Amniotic epithelial cell (primary cell): ENCODE data around the gene CNOT6.
A peak's percentile ranks its signal among the peaks of the same experiment; 100 is the strongest.

Experiments used
- DNase-seq: peaks from one replicate; pipeline ENCODE4 v3.0.0-alpha.2; 2010; ENCODE audit warnings: low read depth

Gene CNOT6

DNA sequence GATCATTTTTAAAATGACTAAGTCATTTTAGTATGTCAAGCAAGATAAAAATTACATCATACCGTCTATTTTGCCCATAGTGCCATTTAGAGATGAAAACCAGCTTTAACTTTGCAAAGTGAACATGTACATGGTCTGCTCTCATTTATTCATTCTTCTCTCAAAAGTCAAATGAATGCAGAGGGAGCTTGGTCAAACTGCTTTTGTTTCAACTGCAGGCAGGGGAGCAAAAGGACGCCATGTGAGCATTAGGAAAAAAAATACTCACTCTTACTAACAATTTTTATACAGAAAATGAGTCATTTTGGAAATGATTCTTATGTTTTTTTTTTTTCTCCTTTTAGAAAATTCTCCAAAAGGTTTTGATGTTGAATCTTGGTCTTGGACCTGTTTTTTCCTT, 81.4 kb downstream of the CNOT6 start:
- DNase-seq = peak; percentile 43

DNA sequence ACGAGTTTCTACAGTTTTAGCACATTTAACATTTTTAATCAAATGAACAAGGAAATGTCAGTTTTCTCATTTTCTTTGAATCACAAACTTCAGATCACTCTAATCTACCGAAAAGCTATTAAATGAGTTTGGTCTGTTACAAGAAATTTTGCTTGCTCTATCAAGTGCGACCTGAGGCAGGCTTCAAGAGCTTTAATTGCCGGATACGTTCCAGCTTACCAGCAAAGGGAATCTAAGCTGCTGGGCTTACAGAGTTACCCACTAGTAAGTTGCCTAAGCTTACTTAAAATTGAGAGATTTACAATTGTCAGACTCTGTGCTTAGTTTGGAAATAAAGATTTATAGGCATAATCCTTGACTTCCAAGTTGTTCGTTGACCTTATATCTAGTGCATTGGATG, 86.5 kb downstream of the CNOT6 start:
- no peak for DNase-seq

DNA sequence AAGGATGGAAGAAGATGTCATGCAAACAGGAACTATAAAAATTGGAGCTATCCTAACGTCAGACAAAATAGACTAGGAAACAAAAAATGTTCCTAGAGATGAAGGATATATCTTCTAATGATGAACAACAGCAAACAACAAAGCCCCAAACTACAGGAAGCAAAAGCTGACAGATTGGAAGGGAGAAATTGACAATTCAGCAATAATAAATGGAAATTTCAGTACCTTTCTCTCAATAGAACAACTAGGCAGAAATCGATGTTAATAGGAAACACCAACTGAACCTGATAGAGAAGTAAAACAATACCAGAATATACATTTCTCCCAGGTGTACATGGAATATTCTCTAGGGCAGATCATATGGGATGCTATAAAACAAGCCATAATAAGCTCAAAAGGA, 89.6 kb downstream of the CNOT6 start:
- no peak for DNase-seq

DNA sequence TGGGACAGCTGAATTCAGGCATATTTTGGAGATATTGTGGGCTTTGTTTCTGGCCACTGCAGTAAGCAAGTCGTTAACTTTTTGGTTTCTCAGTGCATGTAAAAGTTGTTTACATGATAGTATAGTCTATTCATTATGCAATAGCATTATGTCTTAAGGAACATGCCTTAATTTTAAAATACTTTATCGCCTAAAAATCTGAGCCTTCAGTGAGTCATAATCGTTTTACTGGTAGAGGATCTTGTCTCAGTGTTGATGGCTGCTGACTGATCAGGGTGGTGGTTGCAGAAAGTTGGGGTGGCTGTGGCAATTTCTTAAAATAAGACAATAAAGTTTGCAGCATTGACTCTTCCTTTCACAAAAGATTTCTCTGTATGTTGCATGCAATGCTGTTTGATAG, 92.0 kb downstream of the CNOT6 start:
- no peak for DNase-seq

DNA sequence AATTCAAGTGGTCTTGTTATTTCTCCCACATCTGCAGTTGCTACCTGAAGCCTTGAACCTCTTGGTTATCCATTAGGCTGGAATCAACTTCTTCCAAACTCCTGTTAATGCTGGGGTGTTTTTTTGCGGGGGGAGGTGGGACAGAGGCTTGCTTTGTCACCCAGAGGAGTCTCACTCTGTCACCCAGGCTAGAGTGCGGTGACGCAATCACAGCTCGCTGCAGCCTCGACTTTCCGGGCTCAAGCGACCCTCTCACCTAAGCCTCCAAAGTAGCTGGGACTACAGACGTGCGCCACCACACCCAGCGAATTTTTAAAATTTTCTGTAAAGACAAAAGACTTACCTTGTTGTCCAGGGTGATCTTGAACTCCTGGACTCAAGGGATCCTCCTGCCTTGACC, 92.7 kb downstream of the CNOT6 start:
- DNase-seq = no peak

DNA sequence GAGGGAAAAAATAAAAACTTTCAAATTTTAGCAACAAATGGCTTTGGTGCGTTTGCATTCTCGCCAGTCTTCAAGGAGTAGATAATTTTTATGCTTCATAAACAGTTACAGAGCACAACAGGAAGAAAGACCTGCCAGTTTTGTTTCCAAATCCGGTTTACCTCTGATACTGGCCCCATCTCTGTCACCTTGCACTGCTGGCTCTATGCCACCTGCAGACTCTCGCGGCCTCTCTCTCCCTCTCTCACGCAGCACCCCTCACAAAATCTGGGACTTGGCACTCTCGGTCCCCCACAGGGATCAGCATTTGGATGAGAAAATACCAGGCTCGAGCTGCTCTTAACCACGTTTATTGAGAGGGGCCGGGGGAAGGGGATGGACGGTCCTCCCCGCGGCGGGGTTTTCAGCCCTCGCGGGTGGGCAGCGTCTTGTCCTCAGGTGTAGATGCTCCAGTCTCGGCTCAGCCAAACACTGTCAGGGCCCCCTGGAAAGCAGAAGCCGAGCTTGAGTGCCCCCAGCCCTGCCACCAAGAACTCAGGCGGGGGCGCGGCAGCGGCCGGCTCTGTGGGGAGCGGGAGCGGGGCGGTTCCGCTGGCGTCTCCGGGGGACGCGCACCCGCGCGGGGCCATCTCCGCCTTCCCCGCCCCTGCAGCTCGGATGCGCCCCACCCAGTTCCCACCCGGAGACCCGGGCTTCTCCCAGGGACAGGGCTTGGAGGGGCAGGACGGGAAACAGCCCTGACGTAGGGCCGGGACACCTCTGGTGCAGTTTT, 95.8 kb downstream of the CNOT6 start:
- DNase-seq = no peak

DNA sequence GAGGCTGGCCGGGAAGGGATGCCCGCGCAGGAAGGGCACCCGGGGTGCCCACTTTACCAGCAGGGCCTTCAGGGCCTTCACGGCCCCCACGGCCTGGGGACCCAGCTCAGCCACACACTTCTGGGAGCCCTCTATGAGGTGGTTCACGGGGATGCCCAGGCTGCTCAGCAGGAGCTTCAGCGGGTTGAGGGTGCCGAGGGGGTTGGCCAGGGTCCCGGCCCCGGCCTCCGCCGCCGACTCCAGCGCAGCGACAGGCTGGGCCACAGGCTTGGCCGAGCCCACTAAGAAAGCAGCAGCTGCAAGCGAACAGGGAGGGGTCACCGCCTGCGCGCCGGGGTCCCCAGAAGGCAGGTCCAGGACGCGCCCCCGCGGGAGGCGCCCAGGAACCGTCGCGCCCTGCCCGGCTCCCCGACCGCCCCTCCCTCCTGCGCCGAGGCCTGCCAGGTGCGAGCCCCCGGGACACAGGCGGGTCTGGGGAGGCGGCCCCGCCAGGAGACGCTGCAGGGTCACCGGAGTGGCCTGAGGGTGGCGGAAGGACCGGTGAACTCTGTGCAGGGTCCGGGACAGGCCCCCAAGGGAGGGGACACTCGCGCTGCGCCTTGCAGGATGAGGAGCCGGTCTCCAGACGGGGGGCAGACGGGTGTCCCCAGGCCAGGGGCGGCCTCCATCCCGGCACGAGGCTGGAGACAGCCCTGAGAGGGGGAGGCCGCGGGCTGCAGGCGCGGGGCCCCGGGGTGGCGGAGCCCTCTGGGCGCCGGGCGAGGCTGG, 96.5 kb downstream of the CNOT6 start:
- DNase-seq = no peak

DNA sequence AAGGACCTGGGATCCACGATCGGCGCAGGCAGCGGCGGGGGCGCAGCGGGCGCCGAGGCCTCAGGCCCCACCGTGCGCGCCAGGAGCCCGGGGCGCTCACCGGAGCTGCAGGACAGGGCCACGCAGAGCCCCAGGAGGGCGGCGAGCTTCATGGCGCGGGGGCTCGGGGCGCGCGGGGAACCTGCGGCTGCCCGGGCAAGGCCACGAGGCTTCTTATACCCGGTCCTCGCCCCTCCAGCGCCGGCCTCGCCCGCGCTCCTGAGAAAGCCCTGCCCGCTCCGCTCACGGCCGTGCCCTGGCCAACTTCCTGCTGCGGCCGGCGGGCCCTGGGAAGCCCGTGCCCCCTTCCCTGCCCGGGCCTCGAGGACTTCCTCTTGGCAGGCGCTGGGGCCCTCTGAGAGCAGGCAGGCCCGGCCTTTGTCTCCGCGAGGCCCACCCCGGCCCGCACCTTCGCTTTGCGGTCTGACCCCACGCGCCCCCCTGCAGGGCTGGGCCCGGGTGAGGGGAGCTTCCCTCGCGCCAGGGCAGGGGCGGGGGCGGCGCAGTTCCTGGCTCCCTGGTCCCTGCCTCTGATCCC, 97.2 kb downstream of the CNOT6 start, which contains the start of gene SCGB3A1:
Gene SCGB3A1, minus strand, starts transcription at position 189 of the 577 bp plus-strand sequence. Its CDS starts 37 bp downstream, at position 152.
- DNase-seq = no peak

DNA sequence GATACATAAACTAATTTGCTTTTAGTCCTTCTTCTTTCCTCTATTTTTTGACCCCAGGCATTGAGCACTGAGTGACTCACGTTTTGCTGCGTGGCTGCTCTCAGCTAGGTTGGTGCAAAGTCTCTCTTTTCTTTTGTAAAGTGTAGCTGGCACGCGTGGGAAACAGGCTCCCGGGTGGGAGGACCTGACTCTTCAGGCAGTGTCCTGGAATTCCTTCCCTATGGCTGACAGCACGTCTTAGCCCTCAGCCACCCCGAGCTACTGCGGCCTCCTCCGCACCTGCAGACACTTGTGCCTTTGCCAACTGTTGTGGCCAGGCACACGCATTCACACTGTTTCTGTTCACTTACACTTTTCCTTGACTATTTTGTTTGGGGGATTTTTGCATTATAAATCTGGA, 98.0 kb downstream of the CNOT6 start:
- DNase-seq = no peak

DNA sequence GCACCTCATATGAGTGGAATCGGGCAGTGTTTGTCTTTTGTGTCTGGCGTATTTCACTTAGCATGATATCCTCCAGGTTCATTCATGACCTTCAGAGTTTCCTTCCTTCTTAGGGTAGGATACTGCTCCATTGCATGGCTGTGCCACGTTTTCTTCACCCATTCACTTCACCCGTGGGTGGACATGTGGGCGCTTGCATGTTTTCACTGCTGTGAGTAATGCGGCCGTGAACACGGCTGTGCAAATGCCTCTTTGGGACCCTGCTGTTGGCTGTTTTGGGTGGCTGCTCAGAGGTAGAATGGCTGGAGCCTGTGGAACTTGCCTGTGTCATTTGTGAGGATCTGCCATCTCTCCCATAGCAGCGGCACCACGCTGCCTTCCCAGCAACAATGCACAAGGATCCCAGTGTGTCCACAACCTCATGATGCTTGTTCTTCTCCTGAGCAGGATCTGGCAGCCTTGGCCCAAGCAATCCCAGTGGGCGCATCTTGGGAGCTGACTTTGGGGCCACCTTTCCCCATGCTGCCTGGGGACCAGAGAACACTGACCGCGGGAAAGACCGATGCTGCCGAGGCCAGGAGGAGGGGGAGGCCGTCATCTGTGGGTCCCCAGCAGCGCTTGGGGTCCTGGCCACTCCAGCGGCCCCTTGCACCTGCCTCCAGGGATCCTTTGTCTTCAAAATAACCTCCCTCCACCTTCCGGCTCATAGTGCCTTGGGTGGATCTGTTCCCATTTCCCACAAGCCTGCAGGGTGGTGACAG, 99.4 kb downstream of the CNOT6 start:
- DNase-seq = no peak

DNA sequence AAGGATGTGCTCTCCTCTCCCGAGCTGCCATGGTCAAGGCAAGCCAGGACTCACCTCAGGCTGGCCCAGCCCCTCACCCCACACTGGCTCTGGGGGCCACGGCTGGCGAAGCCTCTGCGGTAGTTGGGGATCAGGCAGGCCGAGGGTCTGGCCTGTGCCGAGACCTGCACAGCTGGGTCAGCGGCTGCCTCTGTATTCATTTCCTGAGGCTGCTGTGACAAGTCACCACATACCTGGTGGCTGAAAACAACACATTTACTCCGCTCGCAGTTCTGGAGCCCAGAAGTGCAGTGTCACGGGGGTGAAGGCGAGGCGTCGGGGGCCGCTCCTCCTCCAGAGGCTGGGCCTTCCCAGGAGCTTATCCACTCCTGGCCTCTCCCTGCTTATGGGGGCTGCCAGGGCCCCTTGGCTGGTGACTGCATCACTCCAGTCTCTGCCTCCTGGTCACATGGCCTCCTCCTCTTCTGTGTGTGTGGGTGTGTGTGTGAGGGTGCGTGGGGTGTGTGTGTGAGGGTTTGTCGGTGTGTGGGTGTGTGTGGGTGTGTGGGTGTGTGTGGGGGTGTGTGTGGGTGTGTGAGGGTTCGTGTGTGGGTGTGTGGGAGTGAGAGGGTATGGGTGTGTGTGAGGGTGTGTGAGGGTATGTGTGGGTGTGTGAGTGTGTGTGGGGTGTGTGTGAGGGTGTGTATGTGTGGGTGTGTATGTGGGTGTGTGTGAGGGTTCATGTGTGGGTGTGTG, 100.3 kb downstream of the CNOT6 start:
- no peak for DNase-seq

DNA sequence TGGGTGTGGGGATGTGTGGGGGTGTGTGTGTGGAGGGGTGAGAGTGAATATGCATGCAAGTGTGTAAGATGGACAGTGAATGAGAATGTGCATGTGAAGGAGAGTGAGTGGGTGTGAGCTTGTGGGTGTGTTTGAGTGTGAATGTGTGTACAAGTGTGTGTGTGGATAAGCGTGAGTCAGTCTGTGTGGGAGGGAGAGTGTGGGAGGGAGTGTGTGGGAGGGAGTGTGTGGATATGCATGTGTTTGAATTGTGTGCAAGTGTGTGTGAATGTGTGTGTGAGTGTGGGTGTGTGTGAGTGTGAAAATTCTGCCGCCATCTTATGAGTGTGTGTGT, 100.8 kb downstream of the CNOT6 start:
- no peak for DNase-seq

DNA sequence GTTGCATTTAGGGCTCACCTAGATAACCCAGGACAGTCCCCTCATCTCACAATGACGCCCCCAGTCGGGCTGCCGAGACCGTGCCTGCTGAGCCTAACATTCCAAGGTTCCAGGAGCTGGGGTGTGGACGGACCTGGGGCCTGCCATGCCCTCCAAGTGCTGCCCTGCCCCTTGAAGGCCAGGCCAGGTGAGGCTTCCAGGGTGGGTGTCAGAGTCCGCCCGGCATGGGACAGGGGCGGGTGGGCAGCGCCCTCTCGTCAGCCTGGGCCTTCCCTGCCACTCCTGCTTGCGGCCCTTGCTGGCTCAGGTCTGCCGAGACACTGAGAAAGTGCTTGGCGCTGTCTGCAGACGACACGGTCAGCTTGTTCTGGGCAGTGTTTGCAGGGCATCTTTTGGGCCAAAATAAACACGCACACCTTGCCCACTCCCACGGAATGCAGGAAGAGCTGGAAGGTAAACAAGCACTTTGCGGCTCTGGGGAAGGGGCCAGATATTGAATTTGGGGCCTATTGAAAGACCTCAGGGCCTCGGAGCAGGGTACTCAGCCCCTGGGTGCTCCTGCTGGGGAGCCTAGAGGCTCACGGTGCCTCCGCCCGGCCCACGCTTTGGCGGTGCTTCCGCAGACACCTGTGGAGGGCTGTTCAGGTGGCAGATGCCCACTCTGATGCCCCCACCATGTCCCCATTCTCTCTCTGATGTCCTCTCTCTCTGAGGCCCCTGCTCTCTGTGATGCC, 101.4 kb downstream of the CNOT6 start:
- no peak for DNase-seq

DNA sequence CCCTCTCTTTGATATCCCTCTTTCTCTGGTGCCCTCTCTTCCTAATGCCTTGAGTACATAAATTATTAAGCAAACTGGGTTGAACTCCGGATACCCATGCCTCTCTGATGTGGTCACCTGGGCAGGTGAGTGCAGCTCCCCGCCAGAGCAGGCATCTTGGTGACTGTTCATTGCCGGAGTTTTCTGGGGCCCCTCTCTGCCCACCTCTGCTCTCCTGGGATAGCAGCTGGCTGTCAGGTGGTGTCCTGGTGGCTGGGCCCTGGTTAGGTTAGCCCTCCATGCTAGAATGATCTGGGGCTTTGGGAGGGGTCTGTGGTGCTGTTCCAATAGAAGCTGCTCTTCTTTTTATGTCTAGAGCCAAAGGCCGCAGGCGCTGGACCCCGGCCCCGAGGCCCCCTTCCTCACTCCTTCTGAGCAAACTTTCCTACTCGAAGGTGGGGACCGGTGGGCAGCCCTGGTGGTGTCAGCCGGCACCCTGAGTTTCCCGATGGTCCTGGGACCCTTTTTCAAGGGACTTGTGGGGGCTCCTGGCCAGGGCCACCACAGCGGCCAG, 102.0 kb downstream of the CNOT6 start:
- DNase-seq = no peak

DNA sequence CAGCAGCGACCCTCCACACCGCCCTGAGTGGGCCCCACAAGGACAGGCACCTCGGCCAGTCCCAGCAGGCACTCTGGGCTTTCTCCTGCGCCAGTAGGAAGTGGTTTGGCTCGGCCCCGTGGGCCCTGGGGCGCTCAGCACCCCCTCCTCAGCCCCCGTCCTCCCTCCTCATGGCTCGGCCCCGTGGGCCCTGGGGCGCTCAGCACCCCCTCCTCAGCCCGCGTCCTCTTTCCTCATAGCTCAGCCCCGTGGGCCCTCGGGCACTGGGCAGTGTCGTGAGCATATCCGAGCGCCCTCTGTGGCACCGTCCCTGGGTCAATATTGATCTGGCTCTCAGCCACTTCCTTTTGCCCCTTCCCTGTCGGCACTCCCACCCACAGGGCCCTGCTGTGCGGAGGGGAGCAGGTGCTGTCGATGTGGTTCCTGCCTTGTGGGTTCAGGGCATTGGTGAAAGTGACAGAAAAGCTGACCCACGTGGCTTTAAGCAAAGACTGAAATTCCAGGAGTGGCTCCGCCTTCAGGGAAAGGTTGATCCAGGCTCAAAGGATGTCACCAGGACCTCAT, 102.6 kb downstream of the CNOT6 start:
- DNase-seq = no peak

DNA sequence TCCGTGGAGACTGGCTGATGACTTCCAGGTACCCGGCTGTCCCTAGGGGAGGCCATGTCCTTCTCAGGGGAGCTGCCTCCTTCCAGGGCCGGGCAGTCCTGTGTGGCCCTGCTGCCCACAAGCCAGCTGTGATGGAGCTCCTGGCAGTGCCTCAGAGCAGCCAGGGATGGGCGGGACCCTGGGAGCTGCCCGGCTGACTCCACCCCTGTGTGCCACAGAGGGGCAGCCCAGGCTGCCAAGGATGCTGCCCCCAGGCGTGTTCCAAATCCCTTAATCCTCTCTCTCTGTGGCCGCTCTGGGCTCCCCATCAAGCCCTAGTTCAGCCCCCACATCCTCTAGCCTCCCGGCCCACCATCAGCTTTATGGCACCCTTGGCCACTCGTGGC, 104.1 kb downstream of the CNOT6 start:
- no peak for DNase-seq

DNA sequence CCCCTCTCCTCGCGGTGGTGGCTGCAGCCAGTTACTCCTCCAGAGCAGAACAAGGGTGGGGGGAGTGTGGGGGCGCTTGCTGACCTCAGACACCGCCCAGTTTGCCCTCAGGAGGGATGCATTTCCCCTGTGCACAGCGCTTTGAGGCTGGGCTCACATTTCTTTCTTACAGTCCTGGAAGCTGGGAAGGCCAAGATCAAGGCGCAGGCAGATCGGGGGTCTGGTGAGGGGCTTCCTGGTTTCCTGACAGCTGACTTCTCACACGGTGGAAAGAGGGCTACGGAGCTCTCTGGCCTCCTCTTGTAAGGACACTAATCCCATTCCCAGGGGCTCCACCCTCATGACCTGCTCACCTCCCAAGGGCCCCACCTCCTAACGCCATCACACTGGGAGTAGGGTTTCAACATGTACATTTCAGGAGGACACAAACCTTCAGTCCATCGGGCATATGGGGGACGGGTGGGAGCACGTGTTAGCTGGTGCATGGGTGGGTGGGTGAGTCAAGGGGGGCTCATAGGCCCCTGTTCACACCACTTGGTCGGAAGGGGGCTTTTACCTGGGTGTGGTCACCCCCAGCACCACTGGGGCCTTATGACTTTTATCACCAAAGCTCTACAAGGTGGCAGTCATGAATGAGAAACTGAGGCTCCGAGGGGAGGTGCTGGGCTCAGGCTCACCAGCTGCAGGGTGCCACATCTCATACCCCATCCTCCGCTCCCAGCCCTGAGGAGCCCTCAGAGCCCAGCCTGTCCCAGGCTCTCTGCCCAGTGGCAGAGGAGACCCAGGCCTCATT, 104.8 kb downstream of the CNOT6 start:
- DNase-seq = no peak

DNA sequence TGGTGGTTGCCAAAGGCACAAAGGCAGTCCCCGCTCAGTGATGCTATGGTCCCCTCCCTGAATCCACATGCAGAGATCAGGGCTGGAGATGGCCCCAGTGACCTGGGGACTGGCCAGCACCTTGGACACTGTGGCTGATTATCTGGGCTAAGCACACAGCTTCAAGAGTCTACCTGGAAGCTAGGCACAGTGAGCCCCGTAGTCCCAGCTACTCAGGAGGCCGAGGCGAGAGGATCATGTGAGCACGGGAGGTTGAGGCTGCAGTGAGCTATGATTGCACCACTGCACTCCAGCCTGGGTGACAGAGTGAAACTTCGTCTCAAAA, 105.4 kb downstream of the CNOT6 start:
- DNase-seq = no peak

DNA sequence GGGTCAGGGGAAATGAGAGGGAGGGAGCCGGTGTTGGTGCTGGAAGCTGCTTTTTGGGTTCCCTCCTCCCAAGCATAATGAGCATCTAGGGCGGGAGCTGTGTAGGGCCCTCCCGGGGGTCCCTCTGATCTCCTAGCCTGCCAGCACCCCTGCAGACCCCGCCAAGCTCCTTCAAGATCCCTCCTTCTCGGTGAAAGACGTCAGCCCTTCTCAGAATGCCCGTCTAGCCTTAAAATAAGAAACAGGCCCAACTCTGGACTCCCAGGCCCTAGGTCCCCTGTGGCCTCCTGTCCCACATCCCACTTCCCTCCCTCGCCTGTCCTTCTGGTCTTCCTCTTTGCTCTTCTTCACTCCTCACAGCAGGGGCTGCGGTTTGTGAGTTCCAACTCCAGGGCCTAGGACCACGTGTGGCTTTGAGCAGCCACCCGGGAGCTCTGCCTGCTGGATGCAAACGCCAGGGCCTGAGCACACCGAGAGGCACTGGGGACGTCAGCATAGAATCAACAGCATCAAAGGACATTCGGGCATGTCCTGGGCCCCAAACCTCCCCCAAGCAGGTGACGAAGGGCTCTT, 105.9 kb downstream of the CNOT6 start:
- no peak for DNase-seq
